Measurements from ENCODE around the gene PLA2G4D.

PLA2G4D gene

GRCh38 chr15:42133886-42134502, 39.6 kb upstream of the PLA2G4D start:
- H3K4me3 ChIP-seq (ENCODE audit: low read depth, low read length) = no peak overlapping the region
- DNase-seq (ENCODE audit: low read depth) = peak; percentile 63
- TF ChIP-seq, protein P1, sequence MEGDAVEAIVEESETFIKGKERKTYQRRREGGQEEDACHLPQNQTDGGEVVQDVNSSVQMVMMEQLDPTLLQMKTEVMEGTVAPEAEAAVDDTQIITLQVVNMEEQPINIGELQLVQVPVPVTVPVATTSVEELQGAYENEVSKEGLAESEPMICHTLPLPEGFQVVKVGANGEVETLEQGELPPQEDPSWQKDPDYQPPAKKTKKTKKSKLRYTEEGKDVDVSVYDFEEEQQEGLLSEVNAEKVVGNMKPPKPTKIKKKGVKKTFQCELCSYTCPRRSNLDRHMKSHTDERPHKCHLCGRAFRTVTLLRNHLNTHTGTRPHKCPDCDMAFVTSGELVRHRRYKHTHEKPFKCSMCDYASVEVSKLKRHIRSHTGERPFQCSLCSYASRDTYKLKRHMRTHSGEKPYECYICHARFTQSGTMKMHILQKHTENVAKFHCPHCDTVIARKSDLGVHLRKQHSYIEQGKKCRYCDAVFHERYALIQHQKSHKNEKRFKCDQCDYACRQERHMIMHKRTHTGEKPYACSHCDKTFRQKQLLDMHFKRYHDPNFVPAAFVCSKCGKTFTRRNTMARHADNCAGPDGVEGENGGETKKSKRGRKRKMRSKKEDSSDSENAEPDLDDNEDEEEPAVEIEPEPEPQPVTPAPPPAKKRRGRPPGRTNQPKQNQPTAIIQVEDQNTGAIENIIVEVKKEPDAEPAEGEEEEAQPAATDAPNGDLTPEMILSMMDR (conservative IDR thresholded peaks at IDR 0.05; ENCODE audit: low read depth, low read length) = peak; percentile 87

- TF ChIP-seq, protein P1 (conservative IDR thresholded peaks at IDR 0.05; ENCODE audit: low read depth, low read length) = no peak
- H3K4me3 ChIP-seq (ENCODE audit: low read depth, low read length) = no peak overlapping the region
- no peak for DNase-seq (ENCODE audit: low read depth)
Observed at GRCh38 chr15:42133356-42133755, 39.0 kb upstream of the PLA2G4D start.

DNA sequence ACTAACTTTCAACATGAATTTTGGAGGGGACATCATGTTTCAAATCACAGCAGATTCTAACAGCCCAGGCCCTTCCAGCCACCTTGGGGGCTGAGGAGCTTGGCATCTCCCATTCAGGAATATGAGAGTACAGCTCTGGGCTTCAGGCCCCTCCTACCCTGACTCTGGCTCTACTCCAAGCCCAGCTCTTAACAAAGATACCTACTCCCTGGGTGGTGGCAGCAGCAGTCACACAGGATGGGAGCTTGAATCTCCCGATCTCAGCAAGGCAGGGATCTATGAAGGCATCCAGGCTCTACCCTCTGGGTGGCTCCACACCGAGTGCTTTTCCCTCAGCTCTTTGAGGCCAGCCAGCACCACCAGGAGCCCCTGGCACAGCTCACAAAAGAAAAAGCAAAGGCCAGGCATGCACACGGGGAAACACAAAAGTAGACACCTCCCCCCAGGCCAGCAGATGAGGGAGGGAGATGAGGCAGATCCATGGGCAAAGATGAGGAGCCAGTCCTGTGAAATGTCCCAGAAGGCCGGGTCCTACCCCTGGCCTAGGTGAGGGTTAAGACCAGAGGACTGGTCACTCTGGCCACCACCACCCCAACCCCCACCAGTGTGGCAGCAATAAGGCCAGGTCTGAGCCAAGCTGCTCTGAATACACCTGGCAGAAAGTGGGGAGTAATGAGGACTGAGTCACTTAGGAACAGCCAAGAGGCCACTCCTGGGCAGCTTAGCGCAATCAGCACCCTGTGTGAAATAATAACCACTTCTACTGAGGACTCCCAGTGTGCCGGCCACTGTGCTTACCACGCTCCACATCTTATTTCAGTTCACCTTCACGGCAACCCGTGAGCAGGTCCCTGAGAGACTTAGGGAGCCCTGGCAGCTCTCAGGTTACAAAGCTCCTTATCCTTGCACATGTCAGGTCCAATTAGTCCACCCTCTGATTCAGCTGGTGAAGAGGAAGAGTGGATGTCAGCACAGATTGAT, 37.8 kb upstream of the PLA2G4D start:
- H3K4me3 ChIP-seq (ENCODE audit: low read depth, low read length) = no peak overlapping the region
- TF ChIP-seq, protein P1 (conservative IDR thresholded peaks at IDR 0.05; ENCODE audit: low read depth, low read length) = no peak
- peak; percentile 32 for DNase-seq (ENCODE audit: low read depth)

- H3K4me3 ChIP-seq (ENCODE audit: low read depth, low read length) = no peak overlapping the region
- TF ChIP-seq, protein P1 (conservative IDR thresholded peaks at IDR 0.05; ENCODE audit: low read depth, low read length) = no peak
- no peak for DNase-seq (ENCODE audit: low read depth)
Observed at GRCh38 chr15:42131006-42131405, 36.6 kb upstream of the PLA2G4D start.

DNA sequence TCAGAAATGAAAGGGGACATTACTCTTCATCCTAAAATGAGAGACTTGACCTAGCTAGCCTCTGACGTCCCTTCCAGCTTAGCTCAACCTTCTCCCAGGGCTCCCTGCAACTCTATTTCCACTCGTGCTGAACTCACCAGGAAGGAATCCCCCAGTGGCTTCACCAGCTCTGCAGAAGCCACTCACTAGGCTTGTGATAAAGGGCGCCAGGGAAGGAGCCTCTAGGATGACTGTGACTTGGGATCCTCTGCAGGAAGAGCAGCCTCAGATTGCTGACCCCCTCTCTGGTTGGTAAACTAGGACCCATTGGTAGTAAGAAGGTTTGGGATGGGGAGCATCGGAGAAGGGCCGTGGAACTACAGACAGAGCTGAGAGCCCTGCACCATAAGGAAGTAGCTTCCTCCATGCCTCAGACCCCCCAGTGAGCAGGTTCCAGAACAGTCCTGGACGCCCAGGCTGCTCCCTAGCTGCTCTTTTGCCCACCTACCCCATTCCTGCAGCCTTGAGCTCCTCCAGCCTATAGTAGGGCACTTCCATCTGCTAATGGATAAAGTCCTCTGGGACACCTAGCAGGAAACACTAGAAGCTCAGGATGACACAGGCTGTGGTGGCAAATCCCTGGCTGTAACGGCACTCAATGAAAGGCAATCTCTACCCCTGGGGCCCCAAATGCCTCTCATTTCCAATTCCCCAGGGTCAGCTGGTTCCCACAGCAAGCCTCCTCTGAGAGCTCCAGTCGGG, 36.1 kb upstream of the PLA2G4D start:
- H3K4me3 ChIP-seq (ENCODE audit: low read depth, low read length) = no peak overlapping the region
- no peak for DNase-seq (ENCODE audit: low read depth)
- TF ChIP-seq, protein P1 (conservative IDR thresholded peaks at IDR 0.05; ENCODE audit: low read depth, low read length) = no peak

GRCh38 chr15:42129364-42129763, 35.0 kb upstream of the PLA2G4D start:
- H3K4me3 ChIP-seq (ENCODE audit: low read depth, low read length) = no peak overlapping the region
- TF ChIP-seq, protein P1 (conservative IDR thresholded peaks at IDR 0.05; ENCODE audit: low read depth, low read length) = no peak
- DNase-seq (ENCODE audit: low read depth) = no peak
